Body of pancreas (tissue), 4 donors: ENCODE results near the gene TBRG4.

Experiments
- CTCF ChIP-seq, 7 experiments: fragments of 450-650 bp in 4 of 7; fragments of 200-600 bp in 3 of 7; sonication (generic) in 3 of 7; IDR thresholded peaks; one replicate each; pipeline ENCODE4 v1.5.1; 2016 to 2019; ENCODE audit warnings: antibody characterized with exemption in 7 of 7
- POLR2A ChIP-seq, 3 donors: fragments of 450-650 bp; IDR thresholded peaks; one replicate each; pipeline ENCODE4 v1.6.1; 2016; ENCODE audit warnings: antibody characterized with exemption in 3 of 3, mild to moderate bottlenecking in 2 of 3

GRCh38 chr7:45078125-45078681 is 33.3 kb downstream of the TBRG4 start:
- peak in 1 of 7 experiments; percentile 10 for TF ChIP-seq CTCF (IDR thresholded peaks at IDR 0.05)
- no peak for TF ChIP-seq POLR2A (IDR thresholded peaks at IDR 0.05)
